GM04503 (cell line): ENCODE data around the gene MLLT1.

Source experiments
- DNase-seq: peaks from one replicate; pipeline ENCODE4 v3.0.0-alpha.2; 2012; ENCODE audit warnings: low read depth

MLLT1 gene

GRCh38 chr19:6235031-6235951 lies 44.5 kb downstream of the MLLT1 start:
- no peak for DNase-seq

GRCh38 chr19:6234527-6234926 lies 45.2 kb downstream of the MLLT1 start:
- no peak for DNase-seq

GRCh38 chr19:6233827-6234511 lies 45.8 kb downstream of the MLLT1 start:
- DNase-seq = no peak

- DNase-seq = no peak
Measured at GRCh38 chr19:6233056-6233826, 46.5 kb downstream of the MLLT1 start.

GRCh38 chr19:6232601-6233055 lies 47.1 kb downstream of the MLLT1 start:
- peak; percentile 93 for DNase-seq

GRCh38 chr19:6230991-6231448 lies 48.8 kb downstream of the MLLT1 start:
- no peak for DNase-seq

- DNase-seq = no peak
Measured at GRCh38 chr19:6229951-6230712, 49.6 kb downstream of the MLLT1 start.

- DNase-seq = no peak
Measured at GRCh38 chr19:6229216-6229913, 50.4 kb downstream of the MLLT1 start.

GRCh38 chr19:6228551-6229215 lies 51.1 kb downstream of the MLLT1 start:
- DNase-seq = no peak

GRCh38 chr19:6227936-6228325 lies 51.8 kb downstream of the MLLT1 start:
- DNase-seq = no peak

GRCh38 chr19:6227156-6227935 lies 52.4 kb downstream of the MLLT1 start:
- no peak for DNase-seq

GRCh38 chr19:6226444-6227155 lies 53.2 kb downstream of the MLLT1 start:
- no peak for DNase-seq

- DNase-seq = no peak
Measured at GRCh38 chr19:6226012-6226411, 53.8 kb downstream of the MLLT1 start.

GRCh38 chr19:6225232-6225865 lies 54.4 kb downstream of the MLLT1 start:
- DNase-seq = no peak

GRCh38 chr19:6224308-6224675 lies 55.5 kb downstream of the MLLT1 start:
- no peak for DNase-seq

GRCh38 chr19:6223461-6224307 lies 56.1 kb downstream of the MLLT1 start:
- DNase-seq = no peak

- DNase-seq = no peak
Measured at GRCh38 chr19:6222884-6223283, 56.9 kb downstream of the MLLT1 start.
